GM21619 (cell line): ENCODE data around the gene ARHGEF10L.

ENCODE experiments used
- ATAC-seq: cut with Tn5 transposase; IDR thresholded peaks from one replicate; pipeline ENCODE4 v1.9.1; 2021; ENCODE audit not compliant: unreplicated experiment

The ARHGEF10L gene

DNA sequence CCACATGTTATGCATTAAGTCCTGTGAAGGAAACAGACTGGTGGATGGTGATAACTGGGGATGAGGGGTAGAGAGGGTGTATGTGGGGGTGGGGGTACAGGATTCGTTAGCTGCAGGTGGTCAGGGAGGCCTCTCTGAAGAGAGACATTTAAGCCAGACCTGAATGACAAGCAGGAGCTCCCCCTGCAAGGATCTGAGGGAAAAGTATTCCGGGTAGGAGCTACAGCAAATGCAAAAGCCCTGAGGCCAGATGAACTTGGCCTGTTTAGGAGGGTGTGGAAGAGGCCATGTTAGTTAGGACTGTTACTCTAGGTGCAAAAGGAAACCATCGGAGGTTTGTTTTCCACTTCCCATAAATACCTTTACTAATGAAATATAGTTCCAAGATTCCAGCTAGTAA, 9.9 kb downstream of the ARHGEF10L start:
- no peak for ATAC-seq

DNA sequence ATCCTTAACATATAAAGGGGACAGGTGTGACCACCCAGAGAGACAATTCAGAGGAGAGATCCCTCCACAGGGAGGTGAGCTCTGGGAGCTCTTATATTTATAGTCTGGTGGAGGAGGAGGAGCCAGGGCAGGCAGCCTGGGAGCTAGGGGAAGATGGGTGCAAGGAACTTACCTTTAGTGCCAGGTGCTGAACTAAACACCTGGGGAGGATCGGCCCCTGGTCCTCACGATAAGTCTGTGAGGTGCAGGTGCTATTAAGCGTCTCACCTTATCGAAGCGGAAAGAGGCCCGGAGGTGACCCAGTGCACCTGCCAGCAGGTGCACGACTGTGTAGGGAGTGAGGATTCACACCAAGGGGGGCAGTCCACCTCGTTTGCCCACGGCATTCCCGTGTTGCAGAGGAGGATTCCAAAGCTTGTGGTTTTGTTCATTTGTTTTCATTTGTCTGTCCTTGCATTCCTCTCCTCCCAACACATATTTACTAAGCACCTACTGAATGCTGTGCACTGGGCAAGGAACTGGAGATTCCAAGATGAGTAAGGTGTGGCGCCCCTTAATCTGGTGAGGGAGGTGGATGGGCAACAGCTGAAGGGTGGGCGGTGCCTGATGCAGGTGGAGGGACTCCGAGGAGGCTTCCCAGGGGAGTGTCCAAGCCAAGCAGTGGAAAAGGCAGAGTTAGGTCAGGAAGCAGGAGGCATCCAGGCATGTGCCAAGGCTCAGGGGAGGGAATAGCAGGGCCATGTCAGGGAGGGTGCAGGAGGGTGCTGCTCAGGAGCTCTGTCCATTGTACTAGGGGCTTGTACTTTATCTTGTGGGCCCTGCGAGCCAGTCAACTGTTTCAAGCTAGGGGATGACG, 11.5 kb downstream of the ARHGEF10L start:
- no peak for ATAC-seq

- ATAC-seq: no peak
Observed at GRCh38 chr1:17551755-17552234, 12.3 kb downstream of the ARHGEF10L start.

- no peak for ATAC-seq
Observed at GRCh38 chr1:17553975-17554700, 14.6 kb downstream of the ARHGEF10L start.

- ATAC-seq: no peak
Observed at GRCh38 chr1:17554954-17555353, 15.5 kb downstream of the ARHGEF10L start.

- ATAC-seq: no peak
Observed at GRCh38 chr1:17557986-17558385, 18.5 kb downstream of the ARHGEF10L start.

DNA sequence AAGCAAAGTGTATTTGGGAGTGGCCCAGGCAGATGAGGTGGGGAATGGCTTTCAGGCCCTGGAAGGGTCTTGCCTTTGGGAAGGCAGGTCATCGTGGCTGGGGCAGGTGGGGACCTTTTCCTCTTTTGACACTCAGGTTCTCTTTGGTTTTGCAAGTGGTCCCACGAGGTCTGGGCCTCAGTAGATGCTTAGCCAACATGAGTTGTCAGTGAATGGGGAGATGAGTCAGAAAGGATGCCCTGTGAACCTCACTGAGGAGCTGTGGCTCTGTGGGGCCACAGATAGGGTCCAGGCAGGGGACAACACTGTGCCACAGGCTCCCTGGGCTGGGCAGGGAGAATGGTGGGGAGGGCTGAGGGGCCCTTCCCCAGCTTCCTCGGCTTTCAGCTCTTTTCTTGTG, 19.0 kb downstream of the ARHGEF10L start:
- ATAC-seq: no peak

- no peak for ATAC-seq
Observed at GRCh38 chr1:17558954-17559614, 19.6 kb downstream of the ARHGEF10L start.

GRCh38 chr1:17559615-17560419, 20.3 kb downstream of the ARHGEF10L start:
- ATAC-seq: no peak

DNA sequence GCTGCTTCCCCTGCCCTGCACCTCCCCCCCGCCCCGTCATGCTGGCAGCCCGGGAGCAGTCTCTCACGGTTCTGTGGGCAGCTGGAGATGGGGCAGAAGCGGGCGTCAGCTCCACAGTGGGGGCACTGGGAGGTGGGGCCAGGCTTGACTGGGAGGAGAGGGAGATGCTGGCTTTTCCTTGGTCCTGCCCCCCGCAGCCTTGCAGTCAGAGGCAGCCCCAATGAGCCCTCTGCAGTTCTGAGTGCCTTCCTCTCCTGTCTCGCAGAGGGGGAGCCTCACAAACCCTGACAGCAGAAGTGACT, 21.7 kb downstream of the ARHGEF10L start:
- no peak for ATAC-seq

DNA sequence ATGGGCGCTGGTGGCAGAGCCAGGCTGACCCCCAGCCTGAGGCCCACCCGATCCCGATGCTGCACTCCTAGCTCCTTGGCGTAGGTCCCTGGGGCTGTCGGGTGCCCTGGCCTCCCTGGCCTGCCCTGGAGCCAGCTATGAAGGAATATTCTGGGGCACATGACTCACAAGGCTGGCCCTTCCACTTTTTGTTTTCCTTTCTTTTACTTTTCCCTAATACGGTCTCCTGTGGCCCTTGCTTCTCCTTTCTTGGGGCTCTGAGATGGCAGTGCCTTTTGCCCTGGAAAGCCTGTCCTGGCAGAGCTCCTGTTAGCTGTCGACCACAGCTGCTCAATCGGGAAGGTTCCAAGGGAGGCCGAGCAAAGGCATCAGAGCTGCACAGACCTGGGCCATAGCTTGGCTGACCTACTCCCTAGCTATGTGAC, 22.1 kb downstream of the ARHGEF10L start:
- ATAC-seq: no peak

DNA sequence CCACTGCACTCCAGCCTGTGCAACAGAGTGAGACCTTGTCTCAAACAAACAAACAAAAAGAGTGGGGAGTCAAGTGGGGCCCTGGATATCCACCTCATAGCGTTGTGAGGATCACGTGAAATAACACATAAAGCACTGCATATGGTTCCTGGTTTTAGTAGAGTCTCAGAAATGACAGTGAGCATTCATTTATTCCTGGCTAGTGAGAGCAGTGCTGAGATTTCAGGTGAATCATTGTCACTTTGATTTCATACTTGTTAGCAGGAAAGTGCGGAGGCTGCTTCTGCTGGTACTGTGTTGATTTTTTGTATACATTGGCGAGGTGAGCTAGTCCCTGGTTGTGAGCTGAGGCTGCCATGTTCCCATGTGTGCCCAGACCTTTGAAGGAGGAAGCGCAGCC, 22.9 kb downstream of the ARHGEF10L start:
- no peak for ATAC-seq

DNA sequence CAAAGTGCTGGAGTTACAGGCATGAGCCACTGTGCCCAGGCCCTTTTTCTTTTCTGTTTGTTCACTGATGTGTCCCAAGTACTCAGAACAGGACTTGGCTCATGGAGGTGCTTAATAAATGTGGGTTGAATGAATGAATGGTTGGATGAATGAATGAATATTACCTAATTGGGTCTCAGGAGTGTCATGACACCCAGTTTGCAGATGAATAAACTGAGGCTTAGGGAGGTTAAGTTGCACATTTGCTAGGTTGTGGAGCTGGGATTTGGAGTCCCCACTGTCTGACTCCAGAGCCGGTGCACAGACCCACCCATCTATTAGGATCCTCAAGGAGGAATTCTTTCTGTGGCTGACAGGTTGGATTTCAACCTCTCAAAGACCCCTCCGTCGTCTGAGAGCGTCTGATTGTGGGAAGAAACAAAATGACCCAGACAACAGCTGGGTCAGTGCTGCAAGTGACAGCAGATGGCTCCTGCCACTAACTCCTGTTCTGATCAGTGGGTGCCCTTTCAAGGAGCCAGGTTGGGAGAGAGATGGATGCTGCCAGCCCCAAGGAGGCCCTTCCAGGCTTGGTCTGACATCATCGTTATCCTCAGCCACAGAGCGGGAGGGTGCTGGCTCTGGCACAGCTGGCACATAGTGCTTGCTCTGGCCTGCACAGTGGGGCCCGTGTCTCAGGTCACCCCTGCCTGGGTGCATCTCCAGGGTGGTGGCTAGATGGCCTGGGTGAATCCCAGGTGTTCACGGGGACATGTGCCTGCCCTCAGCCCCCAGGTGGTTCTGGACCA, 24.2 kb downstream of the ARHGEF10L start:
- ATAC-seq: no peak

- ATAC-seq: no peak
Observed at GRCh38 chr1:17564458-17565393, 25.2 kb downstream of the ARHGEF10L start.

DNA sequence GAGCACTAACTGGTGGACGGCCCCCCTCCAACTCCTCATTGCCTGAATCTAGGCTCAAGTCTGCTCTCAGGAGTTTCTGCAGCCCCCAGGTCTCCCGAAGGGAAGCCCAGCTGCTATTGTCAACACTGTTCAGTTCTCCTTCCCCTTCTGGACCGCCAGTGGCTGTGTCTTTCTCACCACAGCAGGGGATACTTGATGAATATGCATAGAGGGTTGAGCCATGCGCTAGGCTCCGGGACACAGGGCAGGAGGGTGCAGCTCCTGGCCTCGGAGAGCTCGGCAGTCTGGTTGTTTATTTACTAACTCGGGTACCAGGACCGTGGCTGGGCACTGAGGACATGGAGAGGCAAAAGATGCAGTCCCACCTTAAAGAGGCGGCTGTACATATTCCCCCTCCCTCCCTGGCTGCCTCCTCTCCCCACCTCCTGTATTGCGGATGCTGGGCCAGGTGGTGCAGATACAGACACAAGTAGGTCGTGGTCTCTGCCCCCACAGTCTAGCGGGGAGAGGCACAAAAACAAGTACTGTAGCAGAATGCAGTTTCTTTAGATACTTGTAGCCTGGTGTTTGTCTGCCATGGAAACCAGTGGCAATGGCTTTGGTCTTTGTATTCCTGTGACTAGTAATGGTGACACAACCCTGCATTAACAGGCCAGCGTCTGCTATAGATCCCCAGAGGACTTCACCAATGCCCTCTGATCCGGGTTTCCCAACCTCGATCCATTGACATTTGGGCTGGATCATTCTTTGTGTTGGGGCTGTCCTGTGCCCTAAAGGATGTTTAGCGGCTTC, 26.2 kb downstream of the ARHGEF10L start:
- ATAC-seq: no peak

GRCh38 chr1:17566417-17566816, 26.9 kb downstream of the ARHGEF10L start:
- no peak for ATAC-seq

DNA sequence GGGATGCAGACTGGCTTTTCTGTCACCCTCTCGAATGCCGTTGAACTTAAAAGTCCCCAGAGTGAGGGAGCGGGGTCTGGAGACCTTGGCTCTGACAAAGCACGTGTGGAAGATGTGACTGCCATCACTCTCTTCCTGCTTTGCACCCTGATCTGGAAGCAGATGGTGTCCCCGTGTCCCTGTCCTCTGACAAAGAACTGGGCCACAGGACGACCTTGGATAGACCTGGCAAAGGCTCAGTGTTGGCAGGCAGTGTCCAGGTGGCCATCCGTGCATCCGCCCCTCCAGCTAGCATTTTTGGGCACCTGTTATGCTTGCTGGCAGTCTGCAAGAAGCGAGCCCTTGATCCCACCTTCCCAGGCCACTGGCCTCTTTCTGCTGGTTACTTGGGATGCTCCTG, 27.4 kb downstream of the ARHGEF10L start:
- no peak for ATAC-seq

DNA sequence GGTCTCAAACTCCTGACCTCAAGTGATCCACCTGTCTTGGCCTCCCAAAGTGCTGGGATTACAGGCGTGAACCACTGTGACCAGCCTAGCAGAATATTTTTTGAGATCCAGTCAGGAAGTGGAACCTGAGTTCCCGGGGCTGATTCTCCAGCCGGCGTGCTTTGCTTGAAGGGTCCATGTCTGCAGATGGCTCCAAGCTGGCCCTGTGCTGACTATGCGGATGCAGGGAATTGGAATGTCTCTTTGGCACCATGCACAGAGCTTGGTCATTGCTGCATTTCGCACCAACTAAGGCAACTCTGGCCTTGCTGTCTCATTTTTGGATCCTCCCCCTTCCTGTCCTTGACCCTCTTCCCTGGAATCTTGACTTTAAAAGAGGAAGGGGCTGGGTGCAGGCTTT, 28.1 kb downstream of the ARHGEF10L start:
- no peak for ATAC-seq
